ENCODE data around the gene GPA33. TPM values are rescaled to one million over a fixed set of nuclear protein-coding genes. Genes with fewer than 3 reads are reported as not detected.

Gene GPA33
- total RNA-seq, result not detected in 2 replicates

DNA sequence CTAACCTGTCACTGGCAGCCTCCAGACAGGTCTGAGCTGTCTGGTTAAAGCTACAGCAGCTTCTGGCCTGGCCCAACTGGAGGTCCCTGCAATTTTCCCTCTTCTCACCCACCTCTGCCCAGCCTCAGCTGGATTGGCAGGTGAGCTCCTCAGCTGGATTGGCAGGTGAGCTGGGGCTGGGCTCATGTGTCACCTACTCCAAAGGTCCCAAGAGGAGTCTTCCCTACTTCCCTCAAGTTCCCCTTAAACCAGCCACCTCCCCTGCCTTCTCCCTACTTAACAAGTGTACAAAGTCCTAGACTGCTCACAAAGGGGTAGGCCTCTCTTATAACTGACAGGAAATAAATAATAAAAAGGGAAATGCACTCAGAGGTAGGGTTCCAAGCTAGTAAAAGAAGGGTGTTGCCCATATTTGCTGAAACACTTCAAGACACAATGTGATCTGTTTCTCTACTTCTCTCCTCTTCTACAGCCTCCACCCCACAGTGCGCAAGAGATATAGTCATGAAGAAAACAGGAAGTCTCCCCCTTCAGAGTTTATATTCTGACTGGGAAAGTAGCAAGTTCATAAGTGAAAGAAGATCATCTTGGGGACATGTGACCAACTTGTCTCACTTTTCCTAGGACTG lies at the start of gene GPA33:
GPA33 (minus strand) TSS at position 64 of the 629 bp plus-strand sequence. CDS start 90 bp downstream, outside the sequence.
- DNase-seq (ENCODE audit: insufficient read length, low spot score, missing footprints), result no peak
- no peak for TF ChIP-seq CTCF (IDR thresholded peaks at IDR 0.05; ENCODE audit: extremely low read depth, low read depth, low read length)
- Histone ChIP-seq H3K4me1 (ENCODE audit: insufficient read depth, low read length) (no peaks in the 10 kb centered on the region), H3K9me3 (ENCODE audit: low read depth, low read length) (no peaks in the 10 kb centered on the region), H3K4me2 (ENCODE audit: insufficient read depth, low read length) (no peak within 1 kb of the TSS), H3K27ac (ENCODE audit: low read depth, low read length) (no peak within 1 kb of the TSS), H2AFZ (ENCODE audit: low read length) (no peak within 1 kb of the TSS), H3K79me2 (ENCODE audit: insufficient read depth, low read length) (no peaks in the 10 kb centered on the region), H3K27me3 (ENCODE audit: insufficient read depth, low read length) (no peaks in the 10 kb centered on the region), H4K20me1 (ENCODE audit: insufficient read depth, low read length) (no peaks in the 10 kb centered on the region), H3K36me3 (ENCODE audit: insufficient read depth, low read length) (no peaks in the 10 kb centered on the region), H3K4me3 (ENCODE audit: insufficient read depth, low read length) (no peak within 1 kb of the TSS)

DNA sequence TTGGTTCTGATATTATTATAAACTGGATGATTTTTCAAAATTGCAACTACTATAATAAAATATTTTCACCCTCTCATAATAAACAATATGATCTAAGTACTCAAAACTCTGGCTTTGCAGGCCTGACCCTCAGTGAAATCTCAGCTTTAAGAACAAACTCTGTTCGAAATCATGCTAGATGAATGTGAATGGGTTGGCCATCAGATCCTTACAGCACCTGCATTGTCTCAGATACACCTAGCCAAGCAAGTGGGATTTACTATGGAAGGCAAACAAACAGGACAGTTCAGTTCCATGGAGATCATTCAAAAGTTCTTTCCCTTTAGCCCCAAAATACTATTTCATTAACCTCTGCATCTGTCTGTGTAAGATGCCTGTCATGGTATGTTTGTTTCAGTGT lies 48.5 kb upstream of the GPA33 start:
- H2AFZ ChIP-seq (ENCODE audit: low read length), result no peak overlapping the region
- H3K4me2 ChIP-seq (ENCODE audit: insufficient read depth, low read length), result no peak overlapping the region
- no peak overlapping the region for H3K27ac ChIP-seq (ENCODE audit: low read depth, low read length)
- no peaks in the 10 kb centered on the region for H3K79me2 ChIP-seq (ENCODE audit: insufficient read depth, low read length)
- no peak overlapping the region for H3K4me3 ChIP-seq (ENCODE audit: insufficient read depth, low read length)
- no peaks in the 10 kb centered on the region for H4K20me1 ChIP-seq (ENCODE audit: insufficient read depth, low read length)
- H3K36me3 ChIP-seq (ENCODE audit: insufficient read depth, low read length), result no peaks in the 10 kb centered on the region
- H3K9me3 ChIP-seq (ENCODE audit: low read depth, low read length), result no peaks in the 10 kb centered on the region
- no peaks in the 10 kb centered on the region for H3K4me1 ChIP-seq (ENCODE audit: insufficient read depth, low read length)
- DNase-seq (ENCODE audit: insufficient read length, low spot score, missing footprints), result no peak
- H3K27me3 ChIP-seq (ENCODE audit: insufficient read depth, low read length), result no peaks in the 10 kb centered on the region
- no peak for TF ChIP-seq CTCF (IDR thresholded peaks at IDR 0.05; ENCODE audit: extremely low read depth, low read depth, low read length)

GRCh38 chr1:167137793-167138510 lies 47.8 kb upstream of the GPA33 start:
- Histone ChIP-seq H3K4me2 (ENCODE audit: insufficient read depth, low read length) (no peak overlapping the region), H3K27ac (ENCODE audit: low read depth, low read length) (no peak overlapping the region), H3K4me3 (ENCODE audit: insufficient read depth, low read length) (no peak overlapping the region), H3K4me1 (ENCODE audit: insufficient read depth, low read length) (no peaks in the 10 kb centered on the region), H3K27me3 (ENCODE audit: insufficient read depth, low read length) (no peaks in the 10 kb centered on the region), H2AFZ (ENCODE audit: low read length) (no peak overlapping the region), H4K20me1 (ENCODE audit: insufficient read depth, low read length) (no peaks in the 10 kb centered on the region), H3K9me3 (ENCODE audit: low read depth, low read length) (no peaks in the 10 kb centered on the region), H3K79me2 (ENCODE audit: insufficient read depth, low read length) (no peaks in the 10 kb centered on the region), H3K36me3 (ENCODE audit: insufficient read depth, low read length) (no peaks in the 10 kb centered on the region)
- no peak for DNase-seq (ENCODE audit: insufficient read length, low spot score, missing footprints)
- TF ChIP-seq CTCF (IDR thresholded peaks at IDR 0.05; ENCODE audit: extremely low read depth, low read depth, low read length), result no peak

DNA sequence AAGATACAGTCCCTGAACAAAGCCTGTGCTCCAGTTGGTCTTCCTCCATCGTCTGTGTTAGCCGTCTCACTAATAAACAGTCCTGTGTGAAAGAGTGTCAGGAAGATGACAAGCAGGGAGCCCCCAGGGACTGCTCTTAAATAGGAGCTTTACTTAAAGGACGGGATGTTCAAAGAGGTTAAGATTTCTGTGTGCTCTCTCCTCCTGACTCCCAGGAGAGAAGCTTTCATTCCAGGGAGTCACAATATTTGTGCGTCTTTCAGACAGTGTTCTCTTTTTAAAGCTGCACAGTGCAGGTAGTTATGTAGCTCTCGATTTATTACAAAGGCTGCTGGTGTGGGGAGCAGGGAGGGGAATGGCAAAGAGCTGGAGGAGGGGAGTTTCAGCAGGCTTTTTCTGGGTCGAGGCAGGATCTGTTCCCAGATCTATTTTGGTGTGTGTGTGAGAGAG lies 47.2 kb upstream of the GPA33 start:
- H3K36me3 ChIP-seq (ENCODE audit: insufficient read depth, low read length), result no peaks in the 10 kb centered on the region
- H3K4me3 ChIP-seq (ENCODE audit: insufficient read depth, low read length), result no peak overlapping the region
- DNase-seq (ENCODE audit: insufficient read length, low spot score, missing footprints), result no peak
- H2AFZ ChIP-seq (ENCODE audit: low read length), result no peak overlapping the region
- no peak overlapping the region for H3K4me2 ChIP-seq (ENCODE audit: insufficient read depth, low read length)
- H4K20me1 ChIP-seq (ENCODE audit: insufficient read depth, low read length), result no peaks in the 10 kb centered on the region
- H3K9me3 ChIP-seq (ENCODE audit: low read depth, low read length), result no peaks in the 10 kb centered on the region
- no peaks in the 10 kb centered on the region for H3K4me1 ChIP-seq (ENCODE audit: insufficient read depth, low read length)
- no peaks in the 10 kb centered on the region for H3K27me3 ChIP-seq (ENCODE audit: insufficient read depth, low read length)
- no peak overlapping the region for H3K27ac ChIP-seq (ENCODE audit: low read depth, low read length)
- H3K79me2 ChIP-seq (ENCODE audit: insufficient read depth, low read length), result no peaks in the 10 kb centered on the region
- no peak for TF ChIP-seq CTCF (IDR thresholded peaks at IDR 0.05; ENCODE audit: extremely low read depth, low read depth, low read length)
